Osteocyte (in vitro differentiated cells): ENCODE results near the gene CD300H. TPM values are rescaled to one million over a fixed set of nuclear protein-coding genes. Genes with fewer than 3 reads are reported as not detected.
A peak's percentile ranks its signal among the peaks of the same experiment; 100 is the strongest.

Experiments
- DNase-seq: peaks from one replicate; pipeline ENCODE4 v3.0.0; 2021; ENCODE audit warnings: mixed read lengths; ENCODE audit not compliant: unreplicated experiment; ENCODE audit errors: extremely low spot score
- H3K27ac Mint-ChIP-seq: one replicate; pipeline ENCODE4 v1.8.0; 2021; ENCODE audit warnings: mild to moderate bottlenecking, mixed read lengths; ENCODE audit not compliant: unreplicated experiment
- H3K27me3 Mint-ChIP-seq: one replicate; pipeline ENCODE4 v1.8.0; 2021; ENCODE audit warnings: mixed read lengths; ENCODE audit not compliant: unreplicated experiment
- H3K36me3 Mint-ChIP-seq: one replicate; pipeline ENCODE4 v1.8.0; 2021; ENCODE audit warnings: mixed read lengths; ENCODE audit not compliant: unreplicated experiment
- H3K4me1 Mint-ChIP-seq: one replicate; pipeline ENCODE4 v1.8.0; 2021; ENCODE audit warnings: mixed read lengths; ENCODE audit not compliant: unreplicated experiment
- H3K4me3 Mint-ChIP-seq: one replicate; pipeline ENCODE4 v1.8.0; 2021; ENCODE audit warnings: mild to moderate bottlenecking, moderate library complexity, mixed read lengths; ENCODE audit not compliant: unreplicated experiment
- H3K9me3 Mint-ChIP-seq: one replicate; pipeline ENCODE4 v1.8.0; 2021; ENCODE audit warnings: mixed read lengths; ENCODE audit not compliant: unreplicated experiment
- total RNA-seq: library from RNA; stranded (reverse); gene quantifications from 2 replicates; pipeline ENCODE4 v1.2.1, GENCODE V29; 2021
- TF ChIP-seq, protein P1 (sequence below): fragments of 200-600 bp; sonication (generic); IDR thresholded peaks from 2 replicates; pipeline ENCODE4 v1.5.0; 2021; ENCODE audit warnings: antibody characterized with exemption, mild to moderate bottlenecking, moderate library complexity

Gene CD300H
- total RNA-seq, 1 donor from 2014 or later: not detected

DNA sequence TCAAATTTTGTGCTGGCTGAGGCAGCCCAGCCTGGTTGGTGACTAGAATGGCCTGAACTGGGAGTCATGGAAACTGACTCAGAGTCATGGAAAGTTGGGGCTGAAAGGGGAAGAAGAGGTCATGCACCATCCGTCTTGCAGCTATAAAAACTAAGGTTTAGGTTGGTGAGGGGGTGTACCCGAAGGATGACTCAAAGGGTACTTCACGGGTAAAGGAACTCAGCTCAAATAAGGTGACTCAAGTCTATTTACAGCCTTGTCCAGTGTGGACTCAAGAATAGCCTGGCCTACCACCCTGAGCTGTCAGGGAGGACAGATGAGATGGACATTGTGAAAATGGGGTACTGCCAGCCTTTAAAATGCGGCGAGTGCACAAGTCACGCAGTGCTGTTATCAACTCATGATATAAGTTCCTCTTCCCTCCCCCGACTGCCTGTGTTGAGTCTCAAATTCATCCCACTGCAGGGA is 54.7 kb downstream of the CD300H start:
- Mint-ChIP-seq H3K27ac (no peak overlapping the region), H3K36me3 (no peaks in the 10 kb centered on the region), H3K4me1 (no peaks in the 10 kb centered on the region), H3K4me3 (no peak overlapping the region), H3K27me3 (peaks cover 18% of the 10 kb centered on the region), H3K9me3 (peaks cover 9% of the 10 kb centered on the region)
- TF ChIP-seq, protein P1, sequence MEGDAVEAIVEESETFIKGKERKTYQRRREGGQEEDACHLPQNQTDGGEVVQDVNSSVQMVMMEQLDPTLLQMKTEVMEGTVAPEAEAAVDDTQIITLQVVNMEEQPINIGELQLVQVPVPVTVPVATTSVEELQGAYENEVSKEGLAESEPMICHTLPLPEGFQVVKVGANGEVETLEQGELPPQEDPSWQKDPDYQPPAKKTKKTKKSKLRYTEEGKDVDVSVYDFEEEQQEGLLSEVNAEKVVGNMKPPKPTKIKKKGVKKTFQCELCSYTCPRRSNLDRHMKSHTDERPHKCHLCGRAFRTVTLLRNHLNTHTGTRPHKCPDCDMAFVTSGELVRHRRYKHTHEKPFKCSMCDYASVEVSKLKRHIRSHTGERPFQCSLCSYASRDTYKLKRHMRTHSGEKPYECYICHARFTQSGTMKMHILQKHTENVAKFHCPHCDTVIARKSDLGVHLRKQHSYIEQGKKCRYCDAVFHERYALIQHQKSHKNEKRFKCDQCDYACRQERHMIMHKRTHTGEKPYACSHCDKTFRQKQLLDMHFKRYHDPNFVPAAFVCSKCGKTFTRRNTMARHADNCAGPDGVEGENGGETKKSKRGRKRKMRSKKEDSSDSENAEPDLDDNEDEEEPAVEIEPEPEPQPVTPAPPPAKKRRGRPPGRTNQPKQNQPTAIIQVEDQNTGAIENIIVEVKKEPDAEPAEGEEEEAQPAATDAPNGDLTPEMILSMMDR: no peak
- DNase-seq: peak; percentile 30

DNA sequence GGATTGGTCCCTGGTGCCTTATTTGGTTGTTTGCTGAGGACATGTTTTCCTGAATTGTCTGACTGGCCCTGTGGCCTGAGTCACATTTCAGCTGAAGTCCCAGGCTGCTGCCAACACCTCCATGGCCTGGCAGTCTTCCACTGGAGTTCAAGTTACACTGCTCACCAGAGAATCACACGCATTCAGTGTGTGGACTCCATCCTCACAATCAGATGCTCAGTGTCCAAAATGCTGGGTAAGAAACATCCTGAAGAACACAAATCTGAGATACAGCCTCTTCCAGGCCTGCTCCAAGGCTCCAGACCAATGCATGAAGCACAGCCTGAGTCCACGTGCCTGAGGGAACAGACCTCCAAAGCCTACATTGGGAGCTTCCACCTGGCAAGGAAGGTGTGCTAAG is 55.3 kb downstream of the CD300H start:
- Mint-ChIP-seq H3K27ac (no peak overlapping the region), H3K4me3 (no peak overlapping the region), H3K9me3 (peaks cover 9% of the 10 kb centered on the region), H3K27me3 (peaks cover 20% of the 10 kb centered on the region), H3K36me3 (no peaks in the 10 kb centered on the region), H3K4me1 (no peaks in the 10 kb centered on the region)
- peak; percentile 34 for DNase-seq
- TF ChIP-seq, protein P1: no peak

Other genes with a start within 250 kb of the CD300H start
- not detected in 2 replicates for gene KIF19, start 241.3 kb downstream of the CD300H start, total RNA-seq
- not detected in 2 replicates for gene BTBD17, start 205.6 kb downstream of the CD300H start, total RNA-seq
- not detected in 2 replicates for gene GPR142, start 200.0 kb downstream of the CD300H start, total RNA-seq
- 44.4 and 56.4 TPM in 2 replicates for gene GPRC5C, start 135.4 kb downstream of the CD300H start, total RNA-seq
- gene CD300A, start 100.9 kb downstream of the CD300H start, total RNA-seq: not detected in 2 replicates
- gene CD300LB, start 36.0 kb downstream of the CD300H start, total RNA-seq: not detected in 2 replicates
- gene CD300C, start 21.4 kb downstream of the CD300H start, total RNA-seq: not detected in 2 replicates
- not detected in 2 replicates for gene CD300LD, start 24.8 kb upstream of the CD300H start, total RNA-seq
- gene CD300E, start 56.2 kb upstream of the CD300H start, total RNA-seq: not detected in 2 replicates
- gene CD300LF, start 145.4 kb upstream of the CD300H start, total RNA-seq: not detected in 2 replicates
- not detected in 2 replicates for gene RAB37, start 169.7 kb upstream of the CD300H start, total RNA-seq
- 117 and 125 TPM in 2 replicates for gene NHERF1, start 181.1 kb upstream of the CD300H start, total RNA-seq
- 48.6 and 52.5 TPM in 2 replicates for gene NAT9, start 208.8 kb upstream of the CD300H start, total RNA-seq